Ovary (tissue), 3 donors: ENCODE measurements around the gene UGT1A4.

Experiments used
- EP300 ChIP-seq: sonication (generic); formaldehyde crosslinking; IDR thresholded peaks from one replicate; pipeline ENCODE4 v1.6.1; 2017; ENCODE audit warnings: antibody characterized with exemption
- POLR2A ChIP-seq: fragments of 450-650 bp; IDR thresholded peaks from one replicate; pipeline ENCODE4 v1.6.1; 2017; ENCODE audit warnings: antibody characterized with exemption, mild to moderate bottlenecking, moderate library complexity
- TF ChIP-seq, protein P1 (sequence below), 3 donors: fragments of 450-650 bp in 2 of 3; fragments of 200-600 bp in 1 of 3; IDR thresholded peaks; one replicate each; pipeline versions ENCODE4 v1.5.1 to v1.8.0; 2016 to 2022; ENCODE audit warnings: antibody characterized with exemption in 3 of 3, mild to moderate bottlenecking in 1 of 3
- donor health status: DM: no; HTN: no; CAD: no.

DNA sequence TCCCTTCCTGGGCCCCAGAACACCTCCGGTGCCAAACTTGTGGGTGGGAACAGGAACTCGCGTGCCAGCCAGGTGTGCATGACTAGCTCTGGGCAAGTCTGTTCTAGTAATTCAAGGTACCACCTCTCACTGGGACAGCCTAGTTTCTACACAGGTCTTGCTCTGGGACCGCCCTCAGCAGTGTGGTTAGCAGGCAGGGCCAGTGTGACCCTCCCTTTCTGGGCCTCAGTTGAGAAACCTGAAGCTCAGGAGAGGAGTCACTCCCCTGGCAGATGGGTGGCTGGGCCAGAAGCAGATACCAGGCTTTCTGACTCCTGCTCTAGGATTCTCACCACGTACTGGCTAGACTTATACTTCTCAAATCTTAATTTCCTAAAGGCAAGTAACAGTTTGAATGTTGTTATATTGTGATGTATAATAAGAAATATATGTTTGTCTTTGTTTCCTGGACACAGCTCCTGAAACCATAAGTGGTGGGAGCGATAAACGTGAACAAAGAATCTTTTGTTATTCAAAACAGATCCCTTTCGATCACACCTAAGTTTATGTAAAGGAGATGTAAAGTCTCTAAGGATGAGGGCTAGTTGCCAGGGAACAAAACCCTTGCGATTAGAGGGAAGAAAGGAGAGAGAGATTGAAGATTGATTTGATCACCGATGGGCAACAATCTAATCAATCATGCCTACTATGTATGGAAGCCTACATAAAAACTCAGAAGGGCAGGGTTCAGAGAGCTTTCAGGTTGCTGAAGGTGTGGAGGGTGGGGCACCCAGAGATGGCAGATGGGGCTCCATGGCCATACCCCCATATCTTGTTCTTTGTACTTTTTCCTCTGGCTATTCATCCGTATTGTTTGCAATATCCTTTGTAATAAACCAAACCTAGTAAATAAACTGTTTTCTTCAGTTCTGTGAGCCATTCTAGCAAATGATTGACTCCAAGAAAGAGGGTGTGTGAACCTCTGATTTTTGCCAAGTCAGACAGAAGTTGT, 26.8 kb upstream of the UGT1A4 start:
- TF ChIP-seq, protein P1, sequence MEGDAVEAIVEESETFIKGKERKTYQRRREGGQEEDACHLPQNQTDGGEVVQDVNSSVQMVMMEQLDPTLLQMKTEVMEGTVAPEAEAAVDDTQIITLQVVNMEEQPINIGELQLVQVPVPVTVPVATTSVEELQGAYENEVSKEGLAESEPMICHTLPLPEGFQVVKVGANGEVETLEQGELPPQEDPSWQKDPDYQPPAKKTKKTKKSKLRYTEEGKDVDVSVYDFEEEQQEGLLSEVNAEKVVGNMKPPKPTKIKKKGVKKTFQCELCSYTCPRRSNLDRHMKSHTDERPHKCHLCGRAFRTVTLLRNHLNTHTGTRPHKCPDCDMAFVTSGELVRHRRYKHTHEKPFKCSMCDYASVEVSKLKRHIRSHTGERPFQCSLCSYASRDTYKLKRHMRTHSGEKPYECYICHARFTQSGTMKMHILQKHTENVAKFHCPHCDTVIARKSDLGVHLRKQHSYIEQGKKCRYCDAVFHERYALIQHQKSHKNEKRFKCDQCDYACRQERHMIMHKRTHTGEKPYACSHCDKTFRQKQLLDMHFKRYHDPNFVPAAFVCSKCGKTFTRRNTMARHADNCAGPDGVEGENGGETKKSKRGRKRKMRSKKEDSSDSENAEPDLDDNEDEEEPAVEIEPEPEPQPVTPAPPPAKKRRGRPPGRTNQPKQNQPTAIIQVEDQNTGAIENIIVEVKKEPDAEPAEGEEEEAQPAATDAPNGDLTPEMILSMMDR (IDR thresholded peaks at IDR 0.05): no peak
- TF ChIP-seq POLR2A (no peak), EP300 (no peak)
